SK-N-SH (cell line): ENCODE data around the gene GUCY1A2. TPM values are rescaled to one million over a fixed set of nuclear protein-coding genes. Genes with fewer than 3 reads are reported as not detected.

Source experiments
- CTCF ChIA-PET: fragments of 300-600, 350-600 bp; formaldehyde crosslinking; extraction: SDS; loops from one replicate; lab custom pipeline; 2021; lab: Yijun Ruan, JAX
- POLR2A ChIA-PET: fragments of 350-600 bp; sonication (Branson Sonifier 250); formaldehyde crosslinking; extraction: SDS; loops from one replicate; lab custom pipeline; 2020; ENCODE audit warnings: antibody characterized with exemption, inconsistent platforms; lab: Yijun Ruan, JAX
- DNase-seq: peaks from one replicate; pipeline ENCODE4 v3.0.0; 2012
- H2AFZ ChIP-seq: fragments of 200-600 bp; sonication (generic); 2 replicates; pipeline ENCODE4 v1.8.1; 2016; ENCODE audit warnings: antibody characterized with exemption, mild to moderate bottlenecking, low read depth
- H3F3A ChIP-seq: fragments of 200-600 bp; sonication (generic); replicated peaks from 2 replicates; pipeline ENCODE3; 2016; ENCODE audit warnings: antibody characterized with exemption, mild to moderate bottlenecking; ENCODE audit not compliant: insufficient read depth
- H3K27ac ChIP-seq, 2 experiments: fragments of 200-500 bp in 1 of 2; fragments of 200-600 bp in 1 of 2; sonication (Bioruptor generic) in 1 of 2; sonication (generic), shearing (Covaris generic) in 1 of 2; 2 replicates each; pipeline versions ENCODE4 v1.5.1 to v1.6.1; 2014 to 2016; ENCODE audit warnings: low read depth in 2 of 2, inconsistent platforms in 1 of 2, low read length in 1 of 2, mild to moderate bottlenecking in 1 of 2, mixed read lengths in 1 of 2
- H3K27me3 ChIP-seq: fragments of 200-600 bp; sonication (generic), shearing (Covaris generic); 2 replicates; pipeline ENCODE4 v1.6.1; 2016; ENCODE audit warnings: mixed run types; ENCODE audit not compliant: insufficient read depth
- H3K36me3 ChIP-seq, 2 experiments: fragments of 200-500 bp in 1 of 2; fragments of 200-600 bp in 1 of 2; sonication (Bioruptor generic) in 1 of 2; sonication (generic) in 1 of 2; replicated peaks in 1 of 2; 2 replicates each; pipeline versions ENCODE3 to v1.5.1; 2014 to 2016; ENCODE audit warnings: low read length in 1 of 2, mild to moderate bottlenecking in 1 of 2; ENCODE audit not compliant: insufficient read depth in 2 of 2, control insufficient read depth in 1 of 2
- H3K4me1 ChIP-seq, 2 experiments: fragments of 200-500 bp in 1 of 2; fragments of 200-600 bp in 1 of 2; sonication (Bioruptor generic) in 1 of 2; sonication (generic), shearing (Covaris generic) in 1 of 2; 2 replicates each; pipeline versions ENCODE4 v1.5.1 to v1.6.1; 2014 to 2016; ENCODE audit warnings: low read depth in 1 of 2, low read length in 1 of 2, mixed run types in 1 of 2; ENCODE audit not compliant: insufficient read depth in 2 of 2, control insufficient read depth in 1 of 2
- H3K4me2 ChIP-seq: fragments of 200-600 bp; sonication (generic), shearing (Covaris generic); 2 replicates; pipeline ENCODE4 v1.6.1; 2017; ENCODE audit warnings: mixed run types
- H3K4me3 ChIP-seq, 2 experiments: fragments of 200-500 bp in 1 of 2; fragments of 200-600 bp in 1 of 2; sonication (Bioruptor generic) in 1 of 2; sonication (generic), shearing (Covaris generic) in 1 of 2; 2 replicates each; pipeline versions ENCODE4 v1.5.1 to v1.8.1; 2014 to 2016; ENCODE audit warnings: low read depth in 2 of 2, inconsistent platforms in 1 of 2, low read length in 1 of 2, mild to moderate bottlenecking in 1 of 2, mixed read lengths in 1 of 2, moderate library complexity in 1 of 2
- H3K79me2 ChIP-seq: fragments of 200-600 bp; sonication (generic); 2 replicates; pipeline ENCODE4 v1.8.1; 2017; ENCODE audit warnings: mild to moderate bottlenecking; ENCODE audit not compliant: insufficient read depth
- H3K9ac ChIP-seq: fragments of 200-600 bp; sonication (generic); 2 replicates; pipeline ENCODE4 v1.6.1; 2017; ENCODE audit warnings: mixed run types
- H3K9me2 ChIP-seq: fragments of 200-600 bp; sonication (generic); 2 replicates; pipeline ENCODE4 v1.6.1; 2017; ENCODE audit warnings: mixed run types
- H3K9me3 ChIP-seq: fragments of 200-600 bp; sonication (generic); 2 replicates; pipeline ENCODE4 v1.6.1; 2017; ENCODE audit warnings: mixed run types, mild to moderate bottlenecking, moderate library complexity
- H4K20me1 ChIP-seq: fragments of 200-600 bp; sonication (generic); 2 replicates; pipeline ENCODE4 v1.6.1; 2017; ENCODE audit warnings: mild to moderate bottlenecking, mixed run types; ENCODE audit not compliant: insufficient read depth
- CTCF ChIP-seq: fragments of 200-600 bp; sonication (generic); IDR thresholded peaks from 2 replicates; pipeline ENCODE4 v1.6.1; 2017; ENCODE audit warnings: antibody characterized with exemption, mild to moderate bottlenecking, moderate library complexity
- EP300 ChIP-seq, 2 experiments: IDR thresholded peaks; 2 replicates each; pipeline versions ENCODE4 v1.4.0 to v1.6.1; 2012; ENCODE audit warnings: borderline replicate concordance in 1 of 2, low read depth in 1 of 2, low read length in 1 of 2
- PBX3 ChIP-seq: IDR thresholded peaks from 2 replicates; pipeline ENCODE4; 2012
- RXRA ChIP-seq: IDR thresholded peaks from 2 replicates; pipeline ENCODE4 v1.4.0; 2012; ENCODE audit warnings: low read depth, mild to moderate bottlenecking, borderline replicate concordance
- USF1 ChIP-seq: IDR thresholded peaks from 2 replicates; pipeline ENCODE4 v1.4.0; 2012; ENCODE audit warnings: low read depth, borderline replicate concordance
- WGBS: methylation state at CpG from one replicate; pipeline ENCODE4 v1.1.6; 2017; ENCODE audit warnings: low lambda C conversion rate; 5-methylcytosine and 5-hydroxymethylcytosine counted together
- polyA plus RNA-seq, 3 experiments: library from polyadenylated mRNA; depleted of rRNA; stranded (reverse); fragments of >200 nt; gene quantifications; 2 replicates each; pipeline ENCODE4 v1.2.3, GENCODE V29; 2012

The GUCY1A2 gene
- polyA plus RNA-seq, 1 of the 3 experiments (the other 2 are of a cell fraction), result 0.26 TPM

GRCh38 chr11:107009190-107009589 lies 9.1 kb downstream of the GUCY1A2 start:
- 63% methylated on average over 1 of the region's 1 CpG for WGBS
- no peak for DNase-seq
- Histone ChIP-seq H3K79me2 (no peaks in the 10 kb centered on the region), H3K9ac (no peak overlapping the region), H3K36me3 (no peaks in the 10 kb centered on the region), H3K9me3 (no peaks in the 10 kb centered on the region), H3K4me3 (no peak overlapping the region), H3K9me2 (no peaks in the 10 kb centered on the region), H2AFZ (no peak overlapping the region), H3K27me3 (no peaks in the 10 kb centered on the region), H3K27ac (no peak overlapping the region), H3K4me1 (peaks cover 0 to 10% of the 10 kb centered on the region in 2 experiments; a peak in 2 of 4 replicates), H4K20me1 (no peaks in the 10 kb centered on the region)
- ChIA-PET CTCF (no interaction called here), POLR2A (no interaction called here)
- TF ChIP-seq RXRA (no peak), USF1 (no peak), CTCF (0 out of 2 replicates have a peak, but pooled peaks have one; percentile 14), PBX3 (no peak)
- TF ChIP-seq, all 33 proteins: peak for 1
- Histone ChIP-seq H3K4me2 (no peak overlapping the region), H3F3A (peaks cover 6% of the 10 kb centered on the region)

GRCh38 chr11:107006076-107006833 lies 12.0 kb downstream of the GUCY1A2 start:
- no peaks in the 10 kb centered on the region for H3K27me3 ChIP-seq
- no peaks in the 10 kb centered on the region for H3K79me2 ChIP-seq
- CTCF ChIA-PET, result no interaction called here
- H2AFZ ChIP-seq, result peak overlapping the region; percentile 56; the same call in 1 of the 2 replicates
- no peaks in the 10 kb centered on the region for H3F3A ChIP-seq
- TF ChIP-seq EP300 (IDR thresholded peaks at IDR 0.05; ENCODE audit: borderline replicate concordance in 1 of 2, low read depth in 1 of 2, low read length in 1 of 2), result no peak
- H4K20me1 ChIP-seq, result no peaks in the 10 kb centered on the region
- no peak for DNase-seq
- no peak overlapping the region for H3K9ac ChIP-seq
- no peaks in the 10 kb centered on the region for H3K9me2 ChIP-seq
- H3K36me3 ChIP-seq, result no peaks in the 10 kb centered on the region
- POLR2A ChIA-PET, result no interaction called here
- H3K9me3 ChIP-seq, result no peaks in the 10 kb centered on the region
- WGBS, result 16% methylated on average over 2 of the region's 2 CpGs
- H3K4me2 ChIP-seq, result peak overlapping the region; percentile 4; the same call in 1 of the 2 replicates
- H3K27ac ChIP-seq, result peak overlapping the region in 1 of 2 experiments; percentile 26; a peak in 1 of 4 replicates
- no peak overlapping the region; a peak in 1 of 4 replicates for H3K4me3 ChIP-seq
- peaks cover 0 to 5% of the 10 kb centered on the region in 2 experiments; a peak in 1 of 4 replicates for H3K4me1 ChIP-seq
